Ovary (tissue), 3 donors: ENCODE measurements around the gene DNAJB9.

ENCODE experiments used
- CTCF ChIP-seq, 3 donors: fragments of 450-650 bp in 2 of 3; fragments of 200-600 bp in 1 of 3; IDR thresholded peaks; one replicate each; pipeline versions ENCODE4 v1.5.1 to v1.8.0; 2016 to 2022; ENCODE audit warnings: antibody characterized with exemption in 3 of 3, mild to moderate bottlenecking in 1 of 3
- EP300 ChIP-seq: sonication (generic); formaldehyde crosslinking; IDR thresholded peaks from one replicate; pipeline ENCODE4 v1.6.1; 2017; ENCODE audit warnings: antibody characterized with exemption
- POLR2A ChIP-seq: fragments of 450-650 bp; IDR thresholded peaks from one replicate; pipeline ENCODE4 v1.6.1; 2017; ENCODE audit warnings: antibody characterized with exemption, mild to moderate bottlenecking, moderate library complexity
- donor health status: DM: no; HTN: no; CAD: no.

GRCh38 chr7:108533712-108534111 lies 36.0 kb upstream of the DNAJB9 start:
- TF ChIP-seq POLR2A (no peak), CTCF (IDR thresholded peaks at IDR 0.05) (no peak), EP300 (no peak)
